Effector CD4-positive, alpha-beta T cell (primary cell): ENCODE data around the gene NENF.
A peak's percentile ranks its signal among the peaks of the same experiment; 100 is the strongest.

Source experiments
- DNase-seq: peaks from one replicate; pipeline ENCODE4 v3.0.0-alpha.2; 2020

The NENF gene

GRCh38 chr1:212432272-212432660, 454 bp upstream of the NENF start:
- DNase-seq, result no peak

- no peak for DNase-seq
Measured at GRCh38 chr1:212433577-212434462, 1.1 kb downstream of the NENF start.

GRCh38 chr1:212434992-212435391, 2.3 kb downstream of the NENF start:
- DNase-seq, result no peak

- no peak for DNase-seq
Measured at GRCh38 chr1:212437179-212437798, 4.6 kb downstream of the NENF start.

GRCh38 chr1:212438831-212439237, 6.1 kb downstream of the NENF start:
- DNase-seq, result no peak

GRCh38 chr1:212440419-212440818, 7.7 kb downstream of the NENF start:
- no peak for DNase-seq

- DNase-seq, result no peak
Measured at GRCh38 chr1:212442408-212442807, 9.7 kb downstream of the NENF start.

GRCh38 chr1:212446333-212446732, 13.6 kb downstream of the NENF start:
- DNase-seq, result no peak

GRCh38 chr1:212447478-212447877, 14.8 kb downstream of the NENF start:
- no peak for DNase-seq

- no peak for DNase-seq
Measured at GRCh38 chr1:212450331-212450881, 17.7 kb downstream of the NENF start.

- no peak for DNase-seq
Measured at GRCh38 chr1:212451416-212452322, 18.9 kb downstream of the NENF start.

- no peak for DNase-seq
Measured at GRCh38 chr1:212452323-212453155, 19.8 kb downstream of the NENF start.

GRCh38 chr1:212453156-212453857, 20.6 kb downstream of the NENF start:
- DNase-seq, result no peak

- no peak for DNase-seq
Measured at GRCh38 chr1:212454741-212455140, 22.0 kb downstream of the NENF start.

GRCh38 chr1:212455401-212455800, 22.7 kb downstream of the NENF start:
- DNase-seq, result no peak

- peak; percentile 79 for DNase-seq
Measured at GRCh38 chr1:212455803-212456528, 23.2 kb downstream of the NENF start.

GRCh38 chr1:212457740-212458338, 25.1 kb downstream of the NENF start:
- peak; percentile 38 for DNase-seq

- DNase-seq, result no peak
Measured at GRCh38 chr1:212458817-212459216, 26.1 kb downstream of the NENF start.

- DNase-seq, result no peak
Measured at GRCh38 chr1:212459656-212460055, 26.9 kb downstream of the NENF start.

GRCh38 chr1:212460376-212460775, 27.7 kb downstream of the NENF start:
- DNase-seq, result no peak
